Measurements from ENCODE around the gene WRNIP1.

DNA sequence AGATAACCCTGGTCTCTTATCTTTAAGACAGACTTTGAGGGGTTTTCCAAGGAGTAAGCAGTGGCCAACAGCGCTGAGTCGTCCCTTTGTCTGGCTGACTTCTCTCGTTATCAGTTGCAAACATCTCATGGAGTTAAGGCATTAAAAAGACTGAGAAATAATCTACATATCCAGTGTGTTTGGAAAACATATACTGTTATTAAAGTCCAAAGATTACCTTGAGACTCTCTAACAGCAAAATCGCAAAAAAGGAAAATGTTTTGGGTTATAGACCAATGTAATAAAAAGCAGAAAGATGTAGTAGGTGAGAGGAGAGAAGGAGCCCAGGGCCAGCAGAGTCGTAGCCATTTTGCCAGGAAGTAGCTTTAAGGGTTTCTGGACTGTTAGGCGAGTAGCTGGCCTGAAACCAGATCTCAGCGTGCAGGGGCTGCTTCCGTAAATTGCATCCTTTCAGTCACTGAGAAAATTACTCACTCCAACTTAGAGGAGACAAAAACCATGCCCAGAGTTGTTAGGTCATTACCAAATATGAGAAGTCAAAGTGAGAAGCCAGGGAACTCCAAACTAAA is 39.1 kb upstream of the WRNIP1 start:
- TF ChIP-seq, protein P1, sequence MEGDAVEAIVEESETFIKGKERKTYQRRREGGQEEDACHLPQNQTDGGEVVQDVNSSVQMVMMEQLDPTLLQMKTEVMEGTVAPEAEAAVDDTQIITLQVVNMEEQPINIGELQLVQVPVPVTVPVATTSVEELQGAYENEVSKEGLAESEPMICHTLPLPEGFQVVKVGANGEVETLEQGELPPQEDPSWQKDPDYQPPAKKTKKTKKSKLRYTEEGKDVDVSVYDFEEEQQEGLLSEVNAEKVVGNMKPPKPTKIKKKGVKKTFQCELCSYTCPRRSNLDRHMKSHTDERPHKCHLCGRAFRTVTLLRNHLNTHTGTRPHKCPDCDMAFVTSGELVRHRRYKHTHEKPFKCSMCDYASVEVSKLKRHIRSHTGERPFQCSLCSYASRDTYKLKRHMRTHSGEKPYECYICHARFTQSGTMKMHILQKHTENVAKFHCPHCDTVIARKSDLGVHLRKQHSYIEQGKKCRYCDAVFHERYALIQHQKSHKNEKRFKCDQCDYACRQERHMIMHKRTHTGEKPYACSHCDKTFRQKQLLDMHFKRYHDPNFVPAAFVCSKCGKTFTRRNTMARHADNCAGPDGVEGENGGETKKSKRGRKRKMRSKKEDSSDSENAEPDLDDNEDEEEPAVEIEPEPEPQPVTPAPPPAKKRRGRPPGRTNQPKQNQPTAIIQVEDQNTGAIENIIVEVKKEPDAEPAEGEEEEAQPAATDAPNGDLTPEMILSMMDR (IDR thresholded peaks at IDR 0.05; ENCODE audit: insufficient read depth, low read depth, low read length) = no peak
- no peak for TF ChIP-seq EZH2 (IDR thresholded peaks at IDR 0.05; ENCODE audit: insufficient read depth, low read length)

Measured in astrocyte (in vitro differentiated cells and primary cell).